ENCODE results near the gene SND1. TPM values are rescaled to one million over a fixed set of nuclear protein-coding genes. Genes with fewer than 3 reads are reported as not detected.
A peak's percentile ranks its signal among the peaks of the same experiment; 100 is the strongest.

Gene SND1
- total RNA-seq, 1 experiment from 2014 or later = 218 TPM

DNA sequence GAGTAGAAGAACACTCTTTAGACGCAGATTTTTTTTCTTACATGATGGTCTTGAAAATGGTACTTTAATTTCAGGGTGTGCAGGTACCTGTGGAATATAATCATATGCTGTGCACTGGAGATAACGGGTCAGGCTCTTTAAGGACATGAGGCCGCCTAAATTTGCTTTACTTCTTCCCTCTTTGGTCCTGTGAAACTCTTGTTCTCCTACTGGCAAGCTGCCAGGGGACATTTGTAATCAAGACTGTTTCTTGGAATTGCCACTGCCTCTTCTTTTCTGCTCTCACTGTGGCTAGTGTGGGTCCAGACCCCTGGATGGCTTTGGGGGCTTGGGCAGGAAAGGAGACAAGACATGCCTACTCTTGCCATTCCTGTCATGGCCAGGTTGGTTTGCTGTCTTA, 146.0 kb downstream of the SND1 start:
- DNase-seq = no peak
- Mint-ChIP-seq H3K27me3 (ENCODE audit: low read depth) (no peaks in the 10 kb centered on the region), H3K9me3 (no peaks in the 10 kb centered on the region), H3K4me3 (peak overlapping the region in 1 of 2 experiments; percentile 4; a peak in 1 of 5 replicates), H3K27ac (peak overlapping the region in 1 of 3 experiments; percentile 27; a peak in 1 of 7 replicates), H3K4me1 (peaks cover 29 to 31% of the 10 kb centered on the region in 2 experiments), H3K36me3 (ENCODE audit: insufficient read depth in 1 of 3, low read depth in 3 of 3) (no peaks in the 10 kb centered on the region; a peak in 1 of 7 replicates)
- no peak overlapping the region for H2BK20ac ChIP-seq (ENCODE audit: low read depth, low read length, poor library complexity, severe bottlenecking)
- no peak overlapping the region for H2AFZ ChIP-seq (ENCODE audit: low read length)
- no peaks in the 10 kb centered on the region for H3K23me2 ChIP-seq (ENCODE audit: insufficient read length, low read depth, low read length, poor library complexity, severe bottlenecking)
- H3K9ac ChIP-seq (ENCODE audit: extremely low read depth, insufficient read length, low read length) = no peak overlapping the region
- peaks cover 5% of the 10 kb centered on the region; the same call in 1 of the 2 replicates for H3K4me1 ChIP-seq (ENCODE audit: insufficient read depth, low read length)
- peaks cover 8% of the 10 kb centered on the region for H3K79me1 ChIP-seq (ENCODE audit: insufficient read depth, low read depth, low read length, poor library complexity, severe bottlenecking)
- peaks cover under 1% of the 10 kb centered on the region; the same call in 1 of the 2 replicates for H3K79me2 ChIP-seq (ENCODE audit: insufficient read depth, low read length)
- no peak overlapping the region for H2BK120ac ChIP-seq (ENCODE audit: low read depth, low read length, poor library complexity, severe bottlenecking)
- H2BK15ac ChIP-seq (ENCODE audit: low read depth, low read length) = no peak overlapping the region
- no peak overlapping the region for H3K23ac ChIP-seq (ENCODE audit: insufficient read length, low read depth, low read length)
- no peak overlapping the region for H3K4me2 ChIP-seq (ENCODE audit: insufficient read depth, insufficient read length, low read length)
- H3K14ac ChIP-seq (ENCODE audit: insufficient read depth, low read length) = no peak overlapping the region
- no peak overlapping the region for H2BK5ac ChIP-seq (ENCODE audit: insufficient read length, low read length)
- H3K9me3 ChIP-seq (ENCODE audit: control insufficient read depth, low read depth, low read length) = no peaks in the 10 kb centered on the region
- H4K20me1 ChIP-seq (ENCODE audit: control insufficient read depth, insufficient read depth, insufficient read length) = no peaks in the 10 kb centered on the region
- H4K5ac ChIP-seq (ENCODE audit: insufficient read length, low read depth, low read length) = no peak overlapping the region
- no CpG with 5 or more reads among the region's 3 CpGs for WGBS (ENCODE audit: extremely low coverage, insufficient read length, low lambda C conversion rate)
- H3K56ac ChIP-seq (ENCODE audit: insufficient read length, low read depth, low read length) = no peak overlapping the region
- no peak overlapping the region for H3K4ac ChIP-seq (ENCODE audit: low read depth, low read length)
- H3K27me3 ChIP-seq (ENCODE audit: insufficient read depth, low read length) = no peaks in the 10 kb centered on the region
- H2AK5ac ChIP-seq (ENCODE audit: insufficient read length, low read length) = no peak overlapping the region
- no peak overlapping the region for H3K27ac ChIP-seq (ENCODE audit: insufficient read length, low read depth, low read length)
- TF ChIP-seq, protein P1, sequence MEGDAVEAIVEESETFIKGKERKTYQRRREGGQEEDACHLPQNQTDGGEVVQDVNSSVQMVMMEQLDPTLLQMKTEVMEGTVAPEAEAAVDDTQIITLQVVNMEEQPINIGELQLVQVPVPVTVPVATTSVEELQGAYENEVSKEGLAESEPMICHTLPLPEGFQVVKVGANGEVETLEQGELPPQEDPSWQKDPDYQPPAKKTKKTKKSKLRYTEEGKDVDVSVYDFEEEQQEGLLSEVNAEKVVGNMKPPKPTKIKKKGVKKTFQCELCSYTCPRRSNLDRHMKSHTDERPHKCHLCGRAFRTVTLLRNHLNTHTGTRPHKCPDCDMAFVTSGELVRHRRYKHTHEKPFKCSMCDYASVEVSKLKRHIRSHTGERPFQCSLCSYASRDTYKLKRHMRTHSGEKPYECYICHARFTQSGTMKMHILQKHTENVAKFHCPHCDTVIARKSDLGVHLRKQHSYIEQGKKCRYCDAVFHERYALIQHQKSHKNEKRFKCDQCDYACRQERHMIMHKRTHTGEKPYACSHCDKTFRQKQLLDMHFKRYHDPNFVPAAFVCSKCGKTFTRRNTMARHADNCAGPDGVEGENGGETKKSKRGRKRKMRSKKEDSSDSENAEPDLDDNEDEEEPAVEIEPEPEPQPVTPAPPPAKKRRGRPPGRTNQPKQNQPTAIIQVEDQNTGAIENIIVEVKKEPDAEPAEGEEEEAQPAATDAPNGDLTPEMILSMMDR (conservative IDR thresholded peaks at IDR 0.05) = no peak
- H3K18ac ChIP-seq (ENCODE audit: insufficient read length, low read depth, low read length) = no peak overlapping the region
- no peak overlapping the region for H4K91ac ChIP-seq (ENCODE audit: insufficient read length, low read depth, low read length)
- no peak overlapping the region for H4K8ac ChIP-seq (replicated peaks; ENCODE audit: insufficient read length, low read depth, low read length)
- H3T11ph ChIP-seq (ENCODE audit: low read length) = no peak overlapping the region
- no peak overlapping the region for H2BK12ac ChIP-seq (ENCODE audit: insufficient read length, low read depth, low read length)

Measured in H9 (cell line).